IPS-11a (cell line): Measurements from ENCODE around the gene CYP26C1.

ENCODE experiments used
- H3K4me3 ChIP-seq: one replicate; pipeline ENCODE4 v1.5.1; 2013; ENCODE audit warnings: low read depth, low read length, control low read depth

CYP26C1 gene

DNA sequence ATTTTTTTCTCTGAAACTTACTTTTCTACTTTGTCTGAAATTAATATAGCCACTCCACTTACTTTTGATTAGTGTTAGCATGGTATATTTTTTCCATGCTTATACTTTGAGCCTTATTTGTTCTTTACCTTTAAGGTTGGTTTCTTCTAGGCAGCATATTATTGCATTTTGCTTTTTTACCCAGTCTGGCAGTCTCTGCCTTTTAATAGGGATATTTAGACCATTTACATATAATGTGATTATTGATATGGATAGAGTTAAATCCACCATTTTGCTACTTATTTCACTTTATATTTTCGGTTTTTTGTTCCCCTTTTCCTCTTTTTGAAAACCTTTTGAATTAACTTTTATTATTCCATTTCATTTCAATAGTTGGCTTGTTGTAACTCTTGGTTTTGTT lies 43.4 kb downstream of the CYP26C1 start:
- no peak overlapping the region for H3K4me3 ChIP-seq

DNA sequence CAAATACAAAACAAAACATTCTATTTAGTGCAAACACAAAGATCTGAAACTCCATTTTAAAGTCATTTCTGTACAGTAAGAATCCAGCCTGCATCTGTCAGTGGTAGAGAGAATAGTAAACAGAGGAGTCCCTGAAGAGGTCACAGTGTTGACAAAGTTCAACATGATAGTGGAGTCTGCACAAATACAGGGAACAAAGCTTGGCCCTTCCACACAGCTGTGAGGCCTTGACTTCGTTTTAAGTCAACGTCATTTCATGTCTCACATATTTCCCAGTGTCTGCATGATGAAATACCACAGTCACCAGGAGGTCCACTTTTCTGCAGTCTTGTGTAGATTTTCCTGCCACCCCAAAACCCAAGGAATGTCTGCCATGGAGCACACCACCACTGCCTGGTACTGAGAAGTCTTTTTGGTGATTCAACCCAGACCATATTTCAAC lies 46.1 kb downstream of the CYP26C1 start:
- H3K4me3 ChIP-seq, result no peak overlapping the region

DNA sequence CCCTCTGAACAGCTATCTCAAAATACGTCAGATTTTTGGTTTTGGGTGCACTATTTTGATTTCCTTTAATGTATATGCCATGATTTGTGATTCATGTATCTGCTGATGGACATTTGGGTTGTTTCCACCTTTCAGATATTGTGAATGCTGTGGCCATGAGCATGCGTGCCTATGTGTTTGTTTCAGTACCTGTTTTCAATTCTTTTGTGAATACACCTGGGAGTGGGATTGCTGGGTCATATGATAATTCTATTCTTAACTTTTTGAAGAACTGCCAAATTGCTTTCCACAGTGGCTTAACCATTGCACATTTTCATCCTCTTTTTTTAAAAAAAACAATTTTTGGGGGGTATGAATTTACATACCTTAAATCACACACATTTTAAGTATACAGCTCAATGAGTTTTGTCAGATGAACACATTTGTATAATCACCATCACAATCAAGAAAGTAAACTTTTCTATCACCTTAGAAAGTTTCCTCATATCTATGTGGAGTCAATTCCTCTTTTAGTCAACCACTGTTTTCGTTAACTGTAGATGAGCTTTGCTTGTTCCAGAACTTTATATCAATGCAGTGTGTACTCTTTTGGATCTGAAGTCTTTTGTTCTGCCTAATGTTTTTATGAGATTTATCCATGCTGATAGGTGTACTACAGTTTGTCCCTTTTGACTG lies 50.0 kb downstream of the CYP26C1 start:
- no peak overlapping the region for H3K4me3 ChIP-seq

DNA sequence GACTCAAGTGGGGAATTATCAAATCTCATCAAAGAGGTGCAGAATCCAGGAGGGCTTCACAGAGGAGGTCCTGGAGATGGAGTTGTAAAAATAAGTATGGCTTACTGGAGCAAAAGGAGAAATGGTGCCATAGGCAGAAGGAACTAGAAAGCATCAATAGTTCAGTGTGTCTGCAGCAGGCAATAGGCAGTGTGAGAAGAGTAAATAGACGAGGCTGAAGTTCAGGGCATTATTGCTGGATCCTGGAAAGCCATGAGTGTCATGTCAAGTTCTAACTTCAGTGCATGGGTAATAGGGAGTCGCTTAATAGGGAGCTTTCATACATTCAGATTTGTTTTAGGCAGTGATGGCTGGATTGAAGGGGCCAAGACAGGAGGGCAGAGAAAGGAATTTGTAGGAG lies 52.4 kb downstream of the CYP26C1 start:
- no peak overlapping the region for H3K4me3 ChIP-seq

DNA sequence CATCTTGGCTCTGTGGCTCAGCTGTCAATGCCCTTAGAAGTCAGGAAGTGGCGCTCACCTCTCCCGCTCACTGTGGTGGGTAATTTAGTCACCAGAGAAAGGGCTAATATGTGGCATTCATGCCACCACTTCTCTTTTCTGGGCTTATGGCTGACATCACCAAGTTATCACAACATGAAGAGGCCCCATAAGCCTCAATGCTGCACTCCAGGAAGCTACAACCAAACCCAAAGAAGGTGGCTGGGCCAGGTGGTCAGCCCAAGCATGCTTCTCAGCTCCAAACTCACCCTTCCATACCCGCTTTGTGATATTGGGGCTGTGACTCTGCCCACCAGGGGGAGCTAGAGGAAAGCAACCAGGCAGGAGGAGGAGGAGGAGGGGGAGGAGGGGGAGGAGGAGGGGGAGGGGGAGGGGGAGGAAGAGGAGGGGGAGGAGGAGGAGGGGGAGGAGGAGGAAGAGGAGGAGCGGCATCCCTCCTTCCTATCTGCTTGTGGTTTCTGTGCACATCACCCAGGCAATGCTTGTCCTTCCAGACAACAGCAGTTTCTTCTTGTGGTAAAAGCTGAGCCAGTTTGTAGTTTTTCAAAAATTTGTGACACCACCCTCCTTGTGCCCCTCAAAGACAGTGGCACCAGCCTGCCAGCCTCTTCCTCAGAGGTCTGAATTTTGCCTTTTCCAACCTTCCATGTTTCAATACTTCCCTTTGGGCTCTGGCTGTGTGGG lies 55.2 kb downstream of the CYP26C1 start:
- H3K4me3 ChIP-seq, result no peak overlapping the region
